H1 (cell line): ENCODE results near the gene SNX15. TPM values are rescaled to one million over a fixed set of nuclear protein-coding genes. Genes with fewer than 3 reads are reported as not detected.

Experiments used
- CHD7 ChIP-seq: fragments of 300-600 bp; sonication (generic); IDR thresholded peaks from 2 replicates; pipeline ENCODE4 v1.7.1; 2012; ENCODE audit warnings: low read length, moderate library complexity, mild to moderate bottlenecking, inconsistent platforms; ENCODE audit not compliant: insufficient replicate concordance
- EZH2 ChIP-seq: fragments of 200-600 bp; sonication (generic); IDR thresholded peaks from 2 replicates; pipeline ENCODE4 v1.7.1; 2012; ENCODE audit warnings: low read depth, mild to moderate bottlenecking, moderate library complexity, low read length, inconsistent platforms; ENCODE audit not compliant: severe bottlenecking
- SIX5 ChIP-seq: IDR thresholded peaks from 2 replicates; pipeline ENCODE4 v1.6.1; 2011; ENCODE audit warnings: mild to moderate bottlenecking, low read depth, low read length
- polyA plus RNA-seq, 7 experiments: library from polyadenylated mRNA; depleted of rRNA in 3 of 7; stranded (reverse) in 5 of 7; unstranded in 2 of 7; fragments of >200 nt in 5 of 7; fragments of 200-250 nt in 2 of 7; gene quantifications; 1 replicate in 5 of 7; 2 replicates in 1 of 7; 4 replicates in 1 of 7; pipeline versions ENCODE4 v1.2.1 to v1.2.3, GENCODE V29; 2011 to 2013; ENCODE audit warnings: missing spikeins in 2 of 7, mixed read lengths in 2 of 7
- total RNA-seq: library from RNA; stranded (reverse); fragmentation: NEBNext Ultra II Directional; extraction: Animal tissue kit (Norgen Biotek cat#: 25700); gene quantifications from 2 replicates; pipeline ENCODE4 v1.2.1, GENCODE V29; 2021

SNX15 gene
- total and polyA plus RNA-seq, 2 of the 8 experiments (the other 6 are each of a cell fraction or from before 2014, with no cell fraction given): 13.0 to 18.3 TPM

- TF ChIP-seq CHD7 (no peak), SIX5 (no peak), EZH2 (no peak)
Measured at GRCh38 chr11:65085446-65085845, 58.2 kb downstream of the SNX15 start (continued).
